ENCODE measurements around the gene PIGR. TPM values are rescaled to one million over a fixed set of nuclear protein-coding genes. Genes with fewer than 3 reads are reported as not detected.

PIGR gene
- total and polyA plus RNA-seq, 2 of the 8 experiments (the other 6 are each of a cell fraction or from before 2014, with no cell fraction given), result not detected

- POLR2A ChIA-PET (ENCODE audit: partially characterized antibody), result no interaction called here
These were observed 63.7 kb downstream of the PIGR start for GRCh38 chr1:206882555-206882954.

More at GRCh38 chr1:206882555-206882954, 63.7 kb downstream of the PIGR start:
- H3K4ac ChIP-seq (replicated peaks; ENCODE audit: insufficient read length, low read depth, low read length), result no peak overlapping the region
- no peaks in the 10 kb centered on the region for H4K20me1 ChIP-seq (replicated peaks in 1 of 2; ENCODE audit: control insufficient read depth in 1 of 2, insufficient read depth in 2 of 2, low read length in 2 of 2)
- DNase-seq (ENCODE audit: low read depth in 1 of 2, low spot score in 2 of 2) (no peak), FAIRE-seq (no peak)
- H2AFZ ChIP-seq (ENCODE audit: low read length), result no peak overlapping the region
- no peak overlapping the region for H3K4me2 ChIP-seq (ENCODE audit: insufficient read depth in 1 of 2, low read depth in 2 of 2, low read length in 2 of 2)
- H4K5ac ChIP-seq (ENCODE audit: insufficient read length, low read depth, low read length), result no peak overlapping the region
- no peak overlapping the region for H3K27ac ChIP-seq (ENCODE audit: low read depth, low read length)
- no peaks in the 10 kb centered on the region for H3K79me1 ChIP-seq (ENCODE audit: low read depth, low read length)
- no peak overlapping the region for H2BK15ac ChIP-seq (ENCODE audit: low read length)
- H3K14ac ChIP-seq (ENCODE audit: insufficient read length), result no peak overlapping the region
- WGBS, 2 experiments (ENCODE audit: extremely low coverage in 1 of 2, insufficient coverage in 1 of 2, insufficient read length in 1 of 2, insufficient replicate concordance in 2 of 2, low coverage in 1 of 2, low lambda C conversion rate in 2 of 2, missing lambda C conversion rate in 1 of 2), result 83% methylated on average over 3 of the region's 3 CpGs; no CpG with 5 or more reads in 1 of the 2 experiments
- no peak overlapping the region for H2AK5ac ChIP-seq (ENCODE audit: low read depth, low read length)
- no peaks in the 10 kb centered on the region for H3K27me3 ChIP-seq (replicated peaks in 1 of 4; ENCODE audit: control insufficient read depth in 3 of 4, extremely low read depth in 1 of 4, insufficient read depth in 3 of 4, low read length in 3 of 4)
- CTCF ChIA-PET (ENCODE audit: partially characterized antibody), result interaction anchor here (0.7 to 3.3 kb wide), 11 partner anchors 10 to 147 kb away, joined by 3 to 19 read pairs (median 4); partner anchors contain the start of gene IL24
- H3K36me3 ChIP-seq (ENCODE audit: control insufficient read depth in 2 of 4, insufficient read depth in 4 of 4, low read length in 3 of 4), result no peaks in the 10 kb centered on the region
- H3K9ac ChIP-seq (replicated peaks in 1 of 4; ENCODE audit: extremely low read depth in 1 of 4, low read depth in 3 of 4, low read length in 3 of 4), result no peak overlapping the region
- H2BK120ac ChIP-seq (replicated peaks; ENCODE audit: low read depth, low read length), result no peak overlapping the region
- H2BK20ac ChIP-seq (ENCODE audit: low read length), result no peak overlapping the region
- no peak overlapping the region for H4K8ac ChIP-seq (ENCODE audit: extremely low read depth, insufficient read depth, low read length)
- H2BK5ac ChIP-seq (ENCODE audit: low read depth, low read length), result no peak overlapping the region
- H3K79me2 ChIP-seq (ENCODE audit: control insufficient read depth in 1 of 2, insufficient read depth in 2 of 2, low read length in 2 of 2), result no peaks in the 10 kb centered on the region
- H3K9me3 ChIP-seq (ENCODE audit: insufficient read depth in 2 of 2, low read depth in 1 of 2, low read length in 1 of 2), result peaks cover 3 to 15% of the 10 kb centered on the region in 2 experiments
- H3K18ac ChIP-seq (ENCODE audit: extremely low read depth, low read length), result no peak overlapping the region
- no peak overlapping the region for H2BK12ac ChIP-seq (ENCODE audit: low read depth, low read length)
- no peak overlapping the region for H3K56ac ChIP-seq (replicated peaks; ENCODE audit: insufficient read length, low read depth, low read length)
- H3K23ac ChIP-seq (ENCODE audit: insufficient read length), result no peak overlapping the region
- no peak overlapping the region for H3K4me3 ChIP-seq (ENCODE audit: extremely low read depth in 1 of 4, insufficient read depth in 2 of 4, low read depth in 3 of 4, low read length in 4 of 4)
- no peaks in the 10 kb centered on the region for H3K4me1 ChIP-seq (replicated peaks in 1 of 4; ENCODE audit: control insufficient read depth in 3 of 4, insufficient read depth in 4 of 4, low read length in 3 of 4)
- H3K23me2 ChIP-seq (ENCODE audit: low read depth, low read length), result no peaks in the 10 kb centered on the region
- H4K91ac ChIP-seq (replicated peaks; ENCODE audit: insufficient read length, low read length), result no peak overlapping the region
